Measurements from ENCODE around the gene SLC35F1.

GRCh38 chr6:117870486-117871242, 36.4 kb upstream of the SLC35F1 start:
- TF ChIP-seq CBX5 (IDR thresholded peaks at IDR 0.05; ENCODE audit: low read depth) = no peak
- no peak for TF ChIP-seq PBX3 (IDR thresholded peaks at IDR 0.05; ENCODE audit: insufficient replicate concordance, low read depth, low read length)
